Spinal cord (tissue), 10 donors: Measurements from ENCODE around the gene DARS2. TPM values are rescaled to one million over a fixed set of nuclear protein-coding genes. Genes with fewer than 3 reads are reported as not detected.

ENCODE experiments used
- DNase-seq, 6 donors: peaks; one replicate each; pipeline versions ENCODE4 v3.0.0 to v3.0.0-alpha.2; 2013 to 2015; ENCODE audit warnings: low spot score in 6 of 6, low read depth in 4 of 6
- H3K27ac ChIP-seq: one replicate; pipeline ENCODE4 v1.5.1; 2013; ENCODE audit warnings: low read depth, low read length, control low read depth
- H3K27me3 ChIP-seq: one replicate; pipeline ENCODE4 v1.6.1; 2013; ENCODE audit warnings: low read length; ENCODE audit not compliant: control insufficient read depth, insufficient read depth
- H3K36me3 ChIP-seq: one replicate; pipeline ENCODE4 v1.6.1; 2013; ENCODE audit warnings: low read length; ENCODE audit not compliant: control insufficient read depth, insufficient read depth
- H3K4me1 ChIP-seq: one replicate; pipeline ENCODE4 v1.6.1; 2013; ENCODE audit warnings: low read length; ENCODE audit not compliant: control insufficient read depth, insufficient read depth
- H3K4me3 ChIP-seq: one replicate; pipeline ENCODE4 v1.5.1; 2013; ENCODE audit warnings: low read depth, low read length, control low read depth
- H3K9me3 ChIP-seq: one replicate; pipeline ENCODE4 v1.6.1; 2013; ENCODE audit warnings: low read length; ENCODE audit not compliant: control insufficient read depth, insufficient read depth
- WGBS: methylation state at CpG from one replicate; pipeline ENCODE4 v1.1.5; 2013; ENCODE audit warnings: missing lambda C conversion rate; ENCODE audit not compliant: insufficient coverage; 5-methylcytosine and 5-hydroxymethylcytosine counted together
- polyA plus RNA-seq, 2 donors: library from polyadenylated mRNA; unstranded; fragments of 120-200 nt; gene quantifications; one replicate each; pipeline ENCODE4 v1.2.1, GENCODE V29; 2013; ENCODE audit not compliant: insufficient read length in 2 of 2
- small RNA-seq: library from RNA; depleted of rRNA; stranded (forward); fragments of <200 nt; gene quantifications from one replicate; pipeline ENCODE3, GENCODE V24; 2014; ENCODE audit warnings: low replicate concordance
- total RNA-seq, 2 donors: library from RNA; depleted of rRNA in 1 of 2; stranded (reverse); fragments of 120-200 nt in 1 of 2; fragments of >200 nt in 1 of 2; gene quantifications; one replicate each; pipeline versions ENCODE4 v1.2.3 to v1.2.4, GENCODE V29; 2013 to 2014
- donor health status: healthy.

The DARS2 gene
- total and polyA plus RNA-seq, 4 donors = 15.9 to 18.5 (median 17.7) TPM

GRCh38 chr1:173903827-173904531, 79.5 kb downstream of the DARS2 start:
- no peak overlapping the region for H3K27ac ChIP-seq
- no peak overlapping the region for H3K4me3 ChIP-seq
- WGBS = 89% methylated on average over 4 of the region's 6 CpGs

More at GRCh38 chr1:173903827-173904531, 79.5 kb downstream of the DARS2 start:
- no peak for DNase-seq
- Histone ChIP-seq H3K36me3 (no peaks in the 10 kb centered on the region), H3K9me3 (no peaks in the 10 kb centered on the region), H3K4me1 (no peaks in the 10 kb centered on the region), H3K27me3 (no peaks in the 10 kb centered on the region)

Small RNA genes within 50 kb of the gene (small RNA-seq; reads per million reads assigned to genes)
- not detected for gene RF00019

Other genes starting within 250 kb of the DARS2 start
- gene SLC9C2, start 221.6 kb upstream of the DARS2 start, total RNA-seq = 1 to 10 TPM in 1 of 2 donors, under 1 TPM in 1; 0.79 to 1.3 TPM
- gene SLC9C2, start 221.6 kb upstream of the DARS2 start, polyA plus RNA-seq = 1 to 10 TPM; 1.3 to 1.9 TPM
- not detected for gene TEX50, start 189.3 kb upstream of the DARS2 start, total RNA-seq
- gene TEX50, start 189.3 kb upstream of the DARS2 start, polyA plus RNA-seq = not detected
- gene ANKRD45, start 154.8 kb upstream of the DARS2 start, total RNA-seq = 1 to 10 TPM; 8.8 to 9.7 TPM
- 10 to 100 TPM in 1 of 2 donors, 1 to 10 TPM in 1; 9.6 to 15.4 TPM for gene ANKRD45, start 154.8 kb upstream of the DARS2 start, polyA plus RNA-seq
- gene KLHL20, start 109.7 kb upstream of the DARS2 start, total RNA-seq = 10 to 100 TPM; 27.5 to 35.0 TPM
- gene KLHL20, start 109.7 kb upstream of the DARS2 start, polyA plus RNA-seq = 10 to 100 TPM; 22.3 to 28.0 TPM
- 10 to 100 TPM; 13.9 to 19.6 TPM for gene CENPL, start 210 bp downstream of the DARS2 start, total RNA-seq
- gene CENPL, start 210 bp downstream of the DARS2 start, polyA plus RNA-seq = 1 to 10 TPM; 7.1 to 8.5 TPM
- gene GAS5, start 43.3 kb downstream of the DARS2 start, total RNA-seq = 100 to 1,000 TPM; 230 to 417 TPM
- gene GAS5, start 43.3 kb downstream of the DARS2 start, polyA plus RNA-seq = 100 to 1,000 TPM; 295 to 304 TPM
- gene ZBTB37, start 43.7 kb downstream of the DARS2 start, total RNA-seq = 10 to 100 TPM; 26.3 to 27.9 TPM
- gene ZBTB37, start 43.7 kb downstream of the DARS2 start, polyA plus RNA-seq = 1 to 10 TPM; 8.5 to 8.7 TPM
- under 1 TPM; 0.55 to 0.99 TPM for gene SERPINC1, start 92.7 kb downstream of the DARS2 start, total RNA-seq
- under 1 TPM in 1 of 2 donors, not detected in 1; 0.18 TPM for gene SERPINC1, start 92.7 kb downstream of the DARS2 start, polyA plus RNA-seq
- gene RC3H1, start 197.7 kb downstream of the DARS2 start, total RNA-seq = 10 to 100 TPM; 33.2 to 35.6 TPM
- gene RC3H1, start 197.7 kb downstream of the DARS2 start, polyA plus RNA-seq = 10 to 100 TPM; 10.8 to 13.7 TPM